GM23338 (cell line): ENCODE results near the gene CFLAR. TPM values are rescaled to one million over a fixed set of nuclear protein-coding genes. Genes with fewer than 3 reads are reported as not detected.

ENCODE experiments used
- ATAC-seq: fragments of 200-7000 bp; cut with Tn5 transposase; 3 replicates; pipeline ENCODE4 v1.9.1; 2020
- DNase-seq: peaks from one replicate; pipeline ENCODE4 v3.0.0-alpha.2; 2015; ENCODE audit warnings: low spot score
- H2AFZ ChIP-seq: fragments of 200-600 bp; sonication (generic); 2 replicates; pipeline ENCODE4 v1.8.0; 2016; ENCODE audit warnings: antibody characterized with exemption, mild to moderate bottlenecking, moderate library complexity
- H3F3A ChIP-seq: fragments of 200-600 bp; sonication (generic); replicated peaks from 2 replicates; pipeline ENCODE4 v1.8.0; 2017; ENCODE audit warnings: antibody characterized with exemption, mixed run types, low read depth
- H3K27ac ChIP-seq: fragments of 200-600 bp; sonication (generic); 2 replicates; pipeline ENCODE4 v1.6.1; 2016; ENCODE audit warnings: low read depth
- H3K27me3 ChIP-seq: fragments of 200-600 bp; sonication (generic); 2 replicates; pipeline ENCODE4 v1.8.0; 2016; ENCODE audit warnings: mild to moderate bottlenecking, mixed run types, moderate library complexity; ENCODE audit not compliant: insufficient read depth
- H3K36me3 ChIP-seq: fragments of 200-600 bp; sonication (generic); 2 replicates; pipeline ENCODE4 v1.8.0; 2016; ENCODE audit warnings: mild to moderate bottlenecking; ENCODE audit not compliant: insufficient read depth
- H3K4me1 ChIP-seq: fragments of 200-600 bp; sonication (generic); 2 replicates; pipeline ENCODE4 v1.8.0; 2016; ENCODE audit warnings: mild to moderate bottlenecking, moderate library complexity; ENCODE audit not compliant: insufficient read depth
- H3K4me2 ChIP-seq: fragments of 200-600 bp; sonication (generic); 2 replicates; pipeline ENCODE4 v1.7.1; 2017; ENCODE audit warnings: mixed run types
- H3K4me3 ChIP-seq: fragments of 200-600 bp; sonication (generic); 2 replicates; pipeline ENCODE4 v1.6.1; 2016; ENCODE audit warnings: mixed run types
- H3K79me2 ChIP-seq: fragments of 200-600 bp; sonication (generic); replicated peaks from 2 replicates; pipeline ENCODE4 v1.8.0; 2017; ENCODE audit warnings: mild to moderate bottlenecking; ENCODE audit not compliant: insufficient read depth
- H3K9me2 ChIP-seq: fragments of 200-600 bp; sonication (generic); 2 replicates; pipeline ENCODE4 v1.8.0; 2017; ENCODE audit not compliant: insufficient read depth
- H4K20me1 ChIP-seq: fragments of 200-600 bp; sonication (generic); replicated peaks from 2 replicates; pipeline ENCODE4 v1.8.0; 2017; ENCODE audit warnings: mild to moderate bottlenecking; ENCODE audit not compliant: insufficient read depth
- H3K27ac Mint-ChIP-seq: 2 replicates; pipeline ENCODE4 v1.8.0; 2020; ENCODE audit warnings: inconsistent platforms, mild to moderate bottlenecking, moderate library complexity, mixed read lengths
- H3K27me3 Mint-ChIP-seq: 3 replicates; pipeline ENCODE4 v1.8.0; 2022; ENCODE audit warnings: low read depth, mild to moderate bottlenecking, moderate library complexity, mixed read lengths, inconsistent platforms; ENCODE audit not compliant: insufficient read depth, poor library complexity
- H3K36me3 Mint-ChIP-seq: 3 replicates; pipeline ENCODE4 v1.8.0; 2021; ENCODE audit warnings: low read depth, mild to moderate bottlenecking, inconsistent platforms, moderate library complexity, mixed read lengths
- H3K4me1 Mint-ChIP-seq: 3 replicates; pipeline ENCODE4 v1.8.0; 2020; ENCODE audit warnings: mild to moderate bottlenecking, inconsistent platforms, mixed read lengths
- H3K4me3 Mint-ChIP-seq: 3 replicates; pipeline ENCODE4 v1.8.0; 2021; ENCODE audit warnings: moderate library complexity, mild to moderate bottlenecking, inconsistent platforms, mixed read lengths
- H3K9me3 Mint-ChIP-seq: 3 replicates; pipeline ENCODE4 v1.8.0; 2020; ENCODE audit warnings: moderate library complexity, mild to moderate bottlenecking, inconsistent platforms, mixed read lengths
- CREB1 ChIP-seq: fragments of 250-450 bp; sonication (Bioruptor Pico); IDR thresholded peaks from 2 replicates; pipeline ENCODE4 v1.5.0; 2020; ENCODE audit warnings: low read depth, mild to moderate bottlenecking, moderate library complexity
- CTCF ChIP-seq, 2 experiments: fragments of 200-600 bp in 1 of 2; sonication (generic) in 1 of 2; conservative IDR thresholded peaks; 2 replicates each; pipeline versions ENCODE4 v1.5.1 to v1.6.1; 2016 to 2017; ENCODE audit warnings: antibody characterized with exemption in 2 of 2, low read depth in 2 of 2, mild to moderate bottlenecking in 2 of 2, moderate library complexity in 1 of 2
- ETS1 ChIP-seq: IDR thresholded peaks from 2 replicates; pipeline ENCODE4 v1.6.1; 2016; ENCODE audit warnings: antibody characterized with exemption
- EZH2phosphoT487 ChIP-seq: fragments of 200-600 bp; sonication (generic); IDR thresholded peaks from one replicate; pipeline ENCODE4 v1.8.1; 2018; ENCODE audit warnings: antibody characterized with exemption; ENCODE audit not compliant: unreplicated experiment
- JUNB ChIP-seq: IDR thresholded peaks from one replicate; pipeline ENCODE4 v1.6.1; 2016; ENCODE audit warnings: antibody characterized with exemption; ENCODE audit not compliant: unreplicated experiment
- POLR2AphosphoS5 ChIP-seq: IDR thresholded peaks from 2 replicates; pipeline ENCODE4 v1.6.1; 2016; ENCODE audit warnings: antibody characterized with exemption, low read depth
- REST ChIP-seq: IDR thresholded peaks from one replicate; pipeline ENCODE4 v1.6.1; 2018; ENCODE audit warnings: antibody characterized with exemption; ENCODE audit not compliant: unreplicated experiment
- STAT1 ChIP-seq: IDR thresholded peaks from one replicate; pipeline ENCODE4 v1.6.1; 2016; ENCODE audit warnings: antibody characterized with exemption; ENCODE audit not compliant: unreplicated experiment
- ZNF114 ChIP-seq: fragments of 250-450 bp; sonication (Bioruptor Pico); IDR thresholded peaks from 2 replicates; pipeline ENCODE4 v1.5.0; 2020; ENCODE audit warnings: mild to moderate bottlenecking, moderate library complexity
- ZNF331 ChIP-seq: fragments of 250-450 bp; sonication (Bioruptor Pico); IDR thresholded peaks from 2 replicates; pipeline ENCODE4 v1.5.0; 2020; ENCODE audit warnings: low read depth, mild to moderate bottlenecking, moderate library complexity
- ZNF462 ChIP-seq: fragments of 250-450 bp; sonication (Bioruptor Pico); IDR thresholded peaks from 2 replicates; pipeline ENCODE4 v1.5.0; 2020; ENCODE audit warnings: mild to moderate bottlenecking, moderate library complexity
- polyA plus RNA-seq: library from polyadenylated mRNA; unstranded; fragments of >200 nt; fragmentation: Nextera tagmentation; extraction: Ambion mirVana; gene quantifications from 2 replicates; pipeline ENCODE4 v1.2.1, GENCODE V29; 2016
- total RNA-seq: library from RNA; depleted of rRNA; stranded (reverse); fragments of >200 nt; shearing (Covaris generic); gene quantifications from 2 replicates; pipeline ENCODE4 v1.2.3, GENCODE V29; 2014

Gene CFLAR
- total and polyA plus RNA-seq, 2 experiments from 2014 or later: 10.1 to 15.1 TPM

GRCh38 chr2:201182650-201183364 lies 66.8 kb downstream of the CFLAR start, which contains the start of gene CASP10:
TSS of gene CASP10 (plus strand) at chr2:201183141. CDS start at chr2:201185778, 2,637 bp downstream.
- Histone ChIP-seq H3K27me3 (no peaks in the 10 kb centered on the region), H2AFZ (peak within 1 kb of the TSS; percentile 72), H3F3A (no peaks in the 10 kb centered on the region), H3K4me2 (peak within 1 kb of the TSS; percentile 47), H3K4me1 (no peaks in the 10 kb centered on the region), H3K9me2 (no peaks in the 10 kb centered on the region), H3K79me2 (no peaks in the 10 kb centered on the region), H4K20me1 (no peaks in the 10 kb centered on the region), H3K36me3 (no peaks in the 10 kb centered on the region), H3K4me3 (peak within 1 kb of the TSS; percentile 32), H3K27ac (peak within 1 kb of the TSS; percentile 12; the same call in 1 of the 2 replicates)
- ATAC-seq (peak; percentile 95), DNase-seq (peak; percentile 87)
- H3K27ac Mint-ChIP-seq: peak within 1 kb of the TSS; percentile 88
- H3K9me3 Mint-ChIP-seq: peaks cover 26% of the 10 kb centered on the region
- peaks cover 3% of the 10 kb centered on the region for H3K27me3 Mint-ChIP-seq
- TF ChIP-seq JUNB (no peak), ZNF462 (CRISPR knock-in tag) (no peak), POLR2AphosphoS5 (no peak), STAT1 (no peak), ZNF331 (CRISPR knock-in tag) (no peak), CTCF (conservative IDR thresholded peaks at IDR 0.05; ENCODE audit: low read depth in 2 of 2) (peak; percentile 58 to 70), ETS1 (no peak), CREB1 (CRISPR knock-in tag) (peak; percentile 68), REST (no peak), ZNF114 (CRISPR knock-in tag) (no peak), EZH2phosphoT487 (no peak)
- peaks cover 6% of the 10 kb centered on the region; the same call in 2 of the 3 replicates for H3K4me1 Mint-ChIP-seq
- H3K36me3 Mint-ChIP-seq: peaks cover 16% of the 10 kb centered on the region
- peak within 1 kb of the TSS; percentile 64 for H3K4me3 Mint-ChIP-seq
